ENCODE results near the gene CCDC117. TPM values are rescaled to one million over a fixed set of nuclear protein-coding genes. Genes with fewer than 3 reads are reported as not detected.

The CCDC117 gene
- total and polyA plus RNA-seq, 8 donors: 5.1 to 15.7 (median 8.8) TPM

- Histone ChIP-seq H3K36me3 (peaks cover 0 to 33% (median 6%) of the 10 kb centered on the region in 3 donors), H3K4me1 (peaks cover 11 to 22% (median 13%) of the 10 kb centered on the region in 3 donors), H3K27me3 (no peaks in the 10 kb centered on the region), H3K9me3 (no peaks in the 10 kb centered on the region), H3K4me3 (no peak overlapping the region), H3K27ac (no peak overlapping the region)
- DNase-seq: no peak
- intact Hi-C loops (cut with DNase I): no loop called here
- no peak for FAIRE-seq
- TF ChIP-seq CTCF (IDR thresholded peaks at IDR 0.05): no peak
- ATAC-seq: no peak
- WGBS, 2 donors: 90 to 95% methylated on average over 1 of the region's 1 CpG
Measured at GRCh38 chr22:28780296-28780695, 7.8 kb downstream of the CCDC117 start.

- peaks cover 0 to 50% (median 16%) of the 10 kb centered on the region in 3 donors for H3K36me3 ChIP-seq
- no peaks in the 10 kb centered on the region for H3K27me3 ChIP-seq
- DNase-seq (no peak), FAIRE-seq (peak; percentile 57), ATAC-seq (peak; percentile 55 to 82 (median 72))
- intact Hi-C loops (cut with DNase I): no loop called here
- 22 to 33% methylated on average over 4 of the region's 4 CpGs for WGBS, 2 donors
- no peaks in the 10 kb centered on the region for H3K9me3 ChIP-seq
- peaks cover 11 to 17% (median 13%) of the 10 kb centered on the region in 3 donors for H3K4me1 ChIP-seq
- no peak overlapping the region for H3K4me3 ChIP-seq
- H3K27ac ChIP-seq: peak overlapping the region; percentile 2 to 67 (median 44)
- no peak for TF ChIP-seq CTCF (IDR thresholded peaks at IDR 0.05)
Measured at GRCh38 chr22:28783786-28784671, 11.5 kb downstream of the CCDC117 start.

- FAIRE-seq (no peak), ATAC-seq (no peak), DNase-seq (no peak)
- no peak overlapping the region for H3K4me3 ChIP-seq
- intact Hi-C loops (cut with DNase I): no loop called here
- H3K9me3 ChIP-seq: no peaks in the 10 kb centered on the region
- 64 to 74% methylated on average over 3 of the region's 3 CpGs for WGBS, 2 donors
- peaks cover 3 to 8% (median 8%) of the 10 kb centered on the region in 3 donors for H3K4me1 ChIP-seq
- peaks cover 0 to 33% (median 13%) of the 10 kb centered on the region in 3 donors for H3K36me3 ChIP-seq
- no peak for TF ChIP-seq CTCF (IDR thresholded peaks at IDR 0.05)
- H3K27me3 ChIP-seq: no peaks in the 10 kb centered on the region
- no peak overlapping the region for H3K27ac ChIP-seq
Measured at GRCh38 chr22:28788601-28789000, 16.1 kb downstream of the CCDC117 start.

GRCh38 chr22:28791124-28791523 is 18.6 kb downstream of the CCDC117 start:
- peaks cover 0 to 18% (median 0%) of the 10 kb centered on the region in 3 donors for H3K4me1 ChIP-seq
- FAIRE-seq (no peak), ATAC-seq (no peak), DNase-seq (peak in 1 of 6 donors; percentile 48)
- H3K27ac ChIP-seq: peak overlapping the region in 2 of 4 donors; percentile 48 to 97
- H3K36me3 ChIP-seq: peaks cover 0 to 35% (median 32%) of the 10 kb centered on the region in 3 donors
- WGBS, 2 donors: 76 to 78% methylated on average over 5 of the region's 5 CpGs
- no peaks in the 10 kb centered on the region for H3K9me3 ChIP-seq
- no peaks in the 10 kb centered on the region for H3K27me3 ChIP-seq
- TF ChIP-seq CTCF (IDR thresholded peaks at IDR 0.05): no peak
- H3K4me3 ChIP-seq: no peak overlapping the region
- intact Hi-C loops (cut with DNase I): no loop called here
